ENCODE data around the gene GNA12.

GNA12 gene

DNA sequence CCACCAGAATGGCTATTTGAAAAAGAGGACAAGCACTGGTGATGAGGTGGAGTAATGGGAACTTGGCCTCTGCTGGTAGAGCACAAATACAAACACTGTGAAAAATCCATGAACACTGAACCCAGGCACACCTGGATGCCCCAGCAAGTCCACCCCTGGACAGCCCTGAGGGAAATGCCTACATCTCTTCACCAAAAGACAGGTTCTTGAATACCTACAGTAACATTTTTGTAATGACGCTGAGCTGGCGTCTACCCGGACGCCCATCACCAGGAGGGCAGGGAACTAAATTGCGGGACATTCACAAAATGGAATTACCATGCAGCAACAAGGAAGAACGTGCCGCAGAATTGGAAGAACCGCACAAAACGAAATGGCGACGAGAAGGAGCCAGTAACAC is 70.5 kb downstream of the GNA12 start:
- Histone ChIP-seq H3F3A (ENCODE audit: insufficient read depth) (no peaks in the 10 kb centered on the region), H3K79me2 (ENCODE audit: insufficient read depth, low read length) (no peaks in the 10 kb centered on the region), H3K9me2 (replicated peaks; ENCODE audit: insufficient read depth, low read length) (no peaks in the 10 kb centered on the region), H3K9ac (ENCODE audit: low read length) (no peak overlapping the region), H3K36me3 (ENCODE audit: low read length) (no peaks in the 10 kb centered on the region), H3K4me3 (ENCODE audit: insufficient read depth, low read length, poor library complexity, severe bottlenecking) (no peak overlapping the region), H3K4me2 (ENCODE audit: low read depth, low read length, poor library complexity, severe bottlenecking) (no peak overlapping the region), H3K9me3 (ENCODE audit: insufficient read depth, low read length) (no peaks in the 10 kb centered on the region), H4K20me1 (ENCODE audit: low read depth, low read length) (no peaks in the 10 kb centered on the region), H3K27me3 (ENCODE audit: low read length) (no peaks in the 10 kb centered on the region), H3K27ac (ENCODE audit: low read depth, low read length) (no peak overlapping the region), H2AFZ (ENCODE audit: low read depth, low read length, severe bottlenecking) (no peak overlapping the region)
- TF ChIP-seq EZH2phosphoT487 (conservative IDR thresholded peaks at IDR 0.05; ENCODE audit: low read length): no peak
- TF ChIP-seq, protein P1, sequence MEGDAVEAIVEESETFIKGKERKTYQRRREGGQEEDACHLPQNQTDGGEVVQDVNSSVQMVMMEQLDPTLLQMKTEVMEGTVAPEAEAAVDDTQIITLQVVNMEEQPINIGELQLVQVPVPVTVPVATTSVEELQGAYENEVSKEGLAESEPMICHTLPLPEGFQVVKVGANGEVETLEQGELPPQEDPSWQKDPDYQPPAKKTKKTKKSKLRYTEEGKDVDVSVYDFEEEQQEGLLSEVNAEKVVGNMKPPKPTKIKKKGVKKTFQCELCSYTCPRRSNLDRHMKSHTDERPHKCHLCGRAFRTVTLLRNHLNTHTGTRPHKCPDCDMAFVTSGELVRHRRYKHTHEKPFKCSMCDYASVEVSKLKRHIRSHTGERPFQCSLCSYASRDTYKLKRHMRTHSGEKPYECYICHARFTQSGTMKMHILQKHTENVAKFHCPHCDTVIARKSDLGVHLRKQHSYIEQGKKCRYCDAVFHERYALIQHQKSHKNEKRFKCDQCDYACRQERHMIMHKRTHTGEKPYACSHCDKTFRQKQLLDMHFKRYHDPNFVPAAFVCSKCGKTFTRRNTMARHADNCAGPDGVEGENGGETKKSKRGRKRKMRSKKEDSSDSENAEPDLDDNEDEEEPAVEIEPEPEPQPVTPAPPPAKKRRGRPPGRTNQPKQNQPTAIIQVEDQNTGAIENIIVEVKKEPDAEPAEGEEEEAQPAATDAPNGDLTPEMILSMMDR (IDR thresholded peaks at IDR 0.05; ENCODE audit: insufficient read depth, low read length, poor library complexity, severe bottlenecking): no peak

DNA sequence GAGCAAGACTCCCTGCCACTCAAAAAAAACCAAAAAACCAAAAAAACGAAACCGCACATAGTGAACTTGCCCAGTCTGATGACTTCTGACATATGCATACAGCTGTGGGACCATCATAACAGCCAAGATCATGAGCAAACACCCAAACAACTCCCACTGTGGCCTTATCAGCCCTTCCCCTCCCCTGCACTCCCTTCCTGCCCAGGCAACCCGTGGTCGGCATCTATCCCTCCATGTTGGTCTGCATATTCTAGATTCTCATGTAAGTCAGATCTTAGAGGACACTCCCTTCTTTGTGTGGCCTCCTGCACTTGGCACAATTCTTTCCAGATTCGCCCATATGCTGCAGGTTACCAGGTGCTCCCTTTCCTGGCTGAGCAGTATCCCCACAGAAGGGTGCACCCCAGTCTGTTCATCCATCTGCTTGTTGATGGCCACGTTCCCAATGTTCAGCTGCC is 72.8 kb downstream of the GNA12 start:
- Histone ChIP-seq H4K20me1 (ENCODE audit: low read depth, low read length) (no peaks in the 10 kb centered on the region), H2AFZ (ENCODE audit: low read depth, low read length, severe bottlenecking) (no peak overlapping the region), H3F3A (ENCODE audit: insufficient read depth) (no peaks in the 10 kb centered on the region), H3K4me3 (ENCODE audit: insufficient read depth, low read length, poor library complexity, severe bottlenecking) (no peak overlapping the region), H3K36me3 (ENCODE audit: low read length) (no peaks in the 10 kb centered on the region), H3K79me2 (ENCODE audit: insufficient read depth, low read length) (no peaks in the 10 kb centered on the region), H3K9ac (ENCODE audit: low read length) (no peak overlapping the region), H3K27ac (ENCODE audit: low read depth, low read length) (no peak overlapping the region), H3K9me3 (ENCODE audit: insufficient read depth, low read length) (no peaks in the 10 kb centered on the region), H3K9me2 (replicated peaks; ENCODE audit: insufficient read depth, low read length) (no peaks in the 10 kb centered on the region), H3K4me2 (ENCODE audit: low read depth, low read length, poor library complexity, severe bottlenecking) (no peak overlapping the region), H3K27me3 (ENCODE audit: low read length) (no peaks in the 10 kb centered on the region)
- TF ChIP-seq EZH2phosphoT487 (conservative IDR thresholded peaks at IDR 0.05; ENCODE audit: low read length): no peak
- TF ChIP-seq, protein P1 (IDR thresholded peaks at IDR 0.05; ENCODE audit: insufficient read depth, low read length, poor library complexity, severe bottlenecking): no peak

DNA sequence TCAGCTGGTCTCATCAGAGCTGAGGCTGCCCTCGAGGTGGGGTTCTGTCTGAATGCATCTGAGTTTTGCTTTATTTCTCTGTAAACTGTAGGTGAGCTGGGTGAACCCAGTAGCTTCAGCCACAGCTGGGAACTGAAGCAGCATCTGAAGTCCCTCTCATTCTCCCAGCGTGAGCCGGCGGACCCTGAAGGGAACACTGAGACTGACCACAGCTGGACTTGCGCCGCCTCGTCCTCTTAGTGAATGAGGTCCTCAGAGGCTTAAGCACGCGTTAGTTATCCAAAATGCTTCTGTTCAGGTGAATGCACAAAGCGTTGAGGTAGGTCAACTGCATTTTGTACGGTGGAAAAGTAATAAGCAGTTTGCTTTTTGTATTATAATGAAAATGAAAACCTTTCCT is 79.5 kb downstream of the GNA12 start:
- no peak overlapping the region for H3K9ac ChIP-seq (ENCODE audit: low read length)
- no peaks in the 10 kb centered on the region for H3F3A ChIP-seq (ENCODE audit: insufficient read depth)
- H3K9me3 ChIP-seq (ENCODE audit: insufficient read depth, low read length): no peaks in the 10 kb centered on the region
- no peak overlapping the region for H3K4me3 ChIP-seq (ENCODE audit: insufficient read depth, low read length, poor library complexity, severe bottlenecking)
- H3K36me3 ChIP-seq (ENCODE audit: low read length): no peaks in the 10 kb centered on the region
- H3K27me3 ChIP-seq (ENCODE audit: low read length): no peaks in the 10 kb centered on the region
- no peaks in the 10 kb centered on the region for H4K20me1 ChIP-seq (ENCODE audit: low read depth, low read length)
- no peak overlapping the region for H2AFZ ChIP-seq (ENCODE audit: low read depth, low read length, severe bottlenecking)
- no peak overlapping the region for H3K4me2 ChIP-seq (ENCODE audit: low read depth, low read length, poor library complexity, severe bottlenecking)
- H3K79me2 ChIP-seq (ENCODE audit: insufficient read depth, low read length): no peaks in the 10 kb centered on the region
- H3K9me2 ChIP-seq (replicated peaks; ENCODE audit: insufficient read depth, low read length): no peaks in the 10 kb centered on the region
- H3K27ac ChIP-seq (ENCODE audit: low read depth, low read length): no peak overlapping the region
- TF ChIP-seq, protein P1 (IDR thresholded peaks at IDR 0.05; ENCODE audit: insufficient read depth, low read length, poor library complexity, severe bottlenecking): no peak
- TF ChIP-seq EZH2phosphoT487 (conservative IDR thresholded peaks at IDR 0.05; ENCODE audit: low read length): no peak

Data from SU-DHL-6 (cell line).